Choroid plexus epithelial cell (primary cell): Measurements from ENCODE around the gene ASAP2.

Source experiments
- DNase-seq: peaks from one replicate; pipeline ENCODE4 v3.0.0-alpha.2; 2010; ENCODE audit warnings: low read depth
- H3K4me3 ChIP-seq: 2 replicates; pipeline ENCODE4 v1.5.1; 2011; ENCODE audit warnings: low read depth, mild to moderate bottlenecking, control low read depth, low read length, moderate library complexity
- TF ChIP-seq, protein P1 (sequence below): conservative IDR thresholded peaks from 2 replicates; pipeline ENCODE4 v1.5.1; 2011; ENCODE audit warnings: low read depth, mild to moderate bottlenecking, control low read depth, inconsistent platforms, low read length, moderate library complexity

Gene ASAP2

DNA sequence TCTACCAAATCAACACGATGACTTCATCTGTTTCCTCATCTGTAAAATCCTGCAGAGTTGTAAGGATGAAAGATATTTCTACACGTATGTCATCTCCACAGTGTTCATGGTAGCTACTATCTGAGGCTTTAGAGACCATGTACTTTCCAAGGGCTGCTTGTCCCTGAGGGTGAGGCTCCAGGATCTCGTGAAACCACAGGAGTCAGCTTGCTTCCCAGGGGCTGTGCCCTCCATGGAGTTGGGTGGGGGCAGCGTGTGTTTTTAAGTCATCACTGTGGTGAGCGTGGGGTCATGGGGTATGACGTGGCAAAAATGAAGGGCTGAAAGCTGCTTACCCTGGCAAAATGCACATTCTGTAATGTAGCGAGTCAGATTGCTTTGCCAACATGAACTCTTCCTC, 81.6 kb downstream of the ASAP2 start:
- no peak overlapping the region for H3K4me3 ChIP-seq
- TF ChIP-seq, protein P1, sequence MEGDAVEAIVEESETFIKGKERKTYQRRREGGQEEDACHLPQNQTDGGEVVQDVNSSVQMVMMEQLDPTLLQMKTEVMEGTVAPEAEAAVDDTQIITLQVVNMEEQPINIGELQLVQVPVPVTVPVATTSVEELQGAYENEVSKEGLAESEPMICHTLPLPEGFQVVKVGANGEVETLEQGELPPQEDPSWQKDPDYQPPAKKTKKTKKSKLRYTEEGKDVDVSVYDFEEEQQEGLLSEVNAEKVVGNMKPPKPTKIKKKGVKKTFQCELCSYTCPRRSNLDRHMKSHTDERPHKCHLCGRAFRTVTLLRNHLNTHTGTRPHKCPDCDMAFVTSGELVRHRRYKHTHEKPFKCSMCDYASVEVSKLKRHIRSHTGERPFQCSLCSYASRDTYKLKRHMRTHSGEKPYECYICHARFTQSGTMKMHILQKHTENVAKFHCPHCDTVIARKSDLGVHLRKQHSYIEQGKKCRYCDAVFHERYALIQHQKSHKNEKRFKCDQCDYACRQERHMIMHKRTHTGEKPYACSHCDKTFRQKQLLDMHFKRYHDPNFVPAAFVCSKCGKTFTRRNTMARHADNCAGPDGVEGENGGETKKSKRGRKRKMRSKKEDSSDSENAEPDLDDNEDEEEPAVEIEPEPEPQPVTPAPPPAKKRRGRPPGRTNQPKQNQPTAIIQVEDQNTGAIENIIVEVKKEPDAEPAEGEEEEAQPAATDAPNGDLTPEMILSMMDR, result no peak
- peak; percentile 97 for DNase-seq

DNA sequence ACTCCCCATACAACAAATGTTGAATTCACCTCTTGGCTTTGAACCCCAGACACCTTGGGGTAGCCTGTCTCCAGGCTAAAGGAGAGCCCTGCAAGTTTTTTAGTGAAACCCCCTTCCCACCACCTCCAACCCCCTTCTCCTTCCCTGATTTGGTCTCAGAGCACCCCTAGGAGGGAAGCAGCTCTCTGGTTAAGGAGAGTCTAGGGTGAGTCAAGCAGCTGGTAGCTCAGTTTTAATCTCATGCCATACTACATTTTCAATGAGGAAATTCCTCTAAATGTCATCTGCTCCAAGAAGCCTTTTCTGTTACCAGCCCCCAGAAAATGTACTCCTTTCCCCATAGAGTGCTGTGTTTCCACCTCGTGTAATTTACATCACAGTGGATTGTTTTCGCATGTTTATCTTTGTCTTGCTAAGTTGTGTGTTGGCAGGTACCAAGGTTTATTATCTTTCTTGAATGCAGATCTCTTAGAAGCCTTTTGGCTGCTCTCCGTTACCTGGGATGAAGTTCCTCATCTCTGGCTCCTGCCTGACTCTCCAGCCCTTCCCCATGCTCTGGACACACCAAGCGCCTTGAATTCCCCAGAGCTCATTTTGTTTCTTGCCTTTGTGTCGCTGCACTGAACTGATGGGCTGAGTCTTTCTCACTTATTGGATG, 82.2 kb downstream of the ASAP2 start:
- DNase-seq, result peak; percentile 54
- TF ChIP-seq, protein P1, result no peak
- H3K4me3 ChIP-seq, result no peak overlapping the region

DNA sequence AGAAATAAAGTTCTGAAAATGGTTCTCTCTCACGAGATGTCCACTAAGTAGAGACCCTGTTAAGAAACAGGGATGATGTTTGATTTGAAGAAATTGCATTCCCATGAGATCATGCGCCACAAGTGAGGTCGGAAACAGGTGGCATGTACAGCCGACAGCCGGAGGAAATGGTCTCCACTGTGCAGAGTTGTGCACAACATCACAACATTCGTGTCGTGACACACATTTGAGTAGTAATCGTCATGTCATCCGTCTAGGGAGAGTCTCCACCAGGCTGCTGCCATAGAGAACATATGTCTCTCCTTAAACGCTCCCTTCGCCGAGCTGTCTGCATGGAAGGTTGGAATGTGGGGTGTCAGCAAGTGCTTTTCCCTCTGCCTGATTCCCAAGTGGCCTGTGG, 84.7 kb downstream of the ASAP2 start:
- DNase-seq, result no peak
- TF ChIP-seq, protein P1, result no peak
- H3K4me3 ChIP-seq, result no peak overlapping the region

DNA sequence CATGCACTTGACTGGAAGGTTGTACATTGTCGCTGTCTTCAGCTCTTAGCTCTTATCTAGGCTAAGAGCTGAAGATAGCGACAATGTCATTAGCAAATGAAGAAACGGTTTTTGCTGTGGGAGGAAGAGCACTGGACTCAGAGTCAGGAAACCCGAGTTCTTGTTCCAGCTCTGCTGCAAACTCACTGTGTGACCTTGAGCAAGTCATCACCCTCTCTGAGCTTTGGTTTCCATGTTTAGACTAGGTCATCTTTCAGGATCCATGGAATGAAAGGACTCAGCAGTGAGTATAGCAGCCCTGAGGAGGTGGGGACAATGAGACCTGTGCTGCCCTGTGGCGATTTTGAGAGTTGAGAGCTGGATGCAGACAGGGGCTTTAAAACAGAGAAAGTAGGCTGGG, 85.3 kb downstream of the ASAP2 start:
- no peak for DNase-seq
- TF ChIP-seq, protein P1, result no peak
- H3K4me3 ChIP-seq, result no peak overlapping the region

DNA sequence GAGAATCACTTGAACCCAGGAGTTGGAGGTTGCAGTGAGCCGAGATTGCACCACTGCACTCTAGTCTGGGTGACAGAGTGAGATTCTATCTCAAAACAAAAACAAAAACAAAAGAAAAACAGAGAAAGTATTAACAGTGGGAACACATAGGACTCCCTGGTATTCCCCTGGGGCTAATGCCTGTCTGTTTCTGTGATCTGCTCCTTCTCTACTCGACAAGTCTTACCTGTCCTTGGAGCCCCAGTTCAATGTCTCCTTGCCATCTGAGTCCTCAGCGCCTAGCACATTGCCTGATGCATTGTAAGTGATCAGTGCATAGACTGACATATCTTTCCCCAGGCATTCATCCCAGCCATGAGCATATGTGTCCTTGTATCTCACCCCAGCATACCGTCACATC, 85.8 kb downstream of the ASAP2 start:
- no peak overlapping the region for H3K4me3 ChIP-seq
- TF ChIP-seq, protein P1, result no peak
- DNase-seq, result no peak

DNA sequence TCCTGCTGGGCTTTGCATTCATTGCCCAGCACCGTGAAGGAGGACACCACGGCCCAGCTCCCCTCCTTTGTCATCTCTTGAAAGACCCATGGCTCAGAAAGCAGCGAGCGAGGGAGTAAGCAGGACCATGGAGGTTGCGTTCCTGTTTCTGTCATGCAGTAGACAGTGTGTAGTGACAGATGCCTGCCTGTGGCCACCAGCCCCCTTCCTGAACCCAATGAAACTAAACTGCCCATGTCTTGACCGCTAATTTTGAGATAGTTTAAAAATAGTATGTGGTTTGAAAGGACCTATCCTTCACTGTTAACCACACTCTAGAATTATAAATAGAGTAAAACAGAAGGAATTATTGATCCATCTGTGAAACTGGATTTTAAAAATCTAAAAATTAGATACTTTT, 88.2 kb downstream of the ASAP2 start:
- H3K4me3 ChIP-seq, result no peak overlapping the region
- no peak for DNase-seq
- TF ChIP-seq, protein P1, result no peak

DNA sequence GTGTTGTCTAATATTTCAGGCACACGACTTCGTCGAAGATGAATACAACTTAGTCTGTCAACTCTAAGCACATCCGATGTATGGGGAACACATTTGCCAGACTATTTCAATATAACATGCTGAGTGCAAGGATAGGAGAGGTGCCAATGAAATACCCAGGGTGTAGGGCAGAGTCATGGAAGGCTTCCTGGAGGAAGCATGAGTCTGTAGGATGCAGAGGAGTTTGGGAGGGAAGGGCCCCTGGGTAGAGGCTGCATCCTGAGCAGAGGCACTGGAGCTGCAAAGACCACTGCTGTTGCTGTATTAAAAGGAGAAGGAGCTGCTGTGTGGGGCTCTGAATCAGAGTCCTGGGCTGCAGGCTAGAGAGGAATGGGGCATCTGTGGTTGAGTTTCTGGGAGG, 89.9 kb downstream of the ASAP2 start:
- no peak for DNase-seq
- TF ChIP-seq, protein P1, result no peak
- H3K4me3 ChIP-seq, result no peak overlapping the region
